Left ventricle myocardium inferior (tissue), 1 donor: ENCODE data around the gene SLC66A3. TPM values are rescaled to one million over a fixed set of nuclear protein-coding genes. Genes with fewer than 3 reads are reported as not detected.

Experiments
- DNase-seq: peaks from one replicate; pipeline ENCODE4 v3.0.0-alpha.2; 2020
- H3K27ac ChIP-seq: fragments of 200-600 bp; replicated peaks from 2 replicates; pipeline ENCODE4 v1.8.0; 2021
- H3K27me3 ChIP-seq: fragments of 200-600 bp; 2 replicates; pipeline ENCODE4 v1.8.0; 2021; ENCODE audit warnings: low read depth
- H3K36me3 ChIP-seq: fragments of 200-600 bp; 2 replicates; pipeline ENCODE4 v1.8.0; 2021
- H3K4me1 ChIP-seq: fragments of 200-600 bp; 2 replicates; pipeline ENCODE4 v1.8.0; 2021
- H3K4me3 ChIP-seq: fragments of 200-600 bp; 2 replicates; pipeline ENCODE4 v1.8.0; 2021; ENCODE audit warnings: mild to moderate bottlenecking, moderate library complexity
- H3K9me3 ChIP-seq: fragments of 200-600 bp; replicated peaks from 2 replicates; pipeline ENCODE4 v1.8.0; 2021
- CTCF ChIP-seq: fragments of 200-600 bp; IDR thresholded peaks from 2 replicates; pipeline ENCODE4 v1.8.0; 2021; ENCODE audit warnings: antibody characterized with exemption, mild to moderate bottlenecking, borderline replicate concordance
- intact Hi-C: fragments of 100-400 bp; cut with micrococcal nuclease; formaldehyde crosslinking; loops from one replicate; pipeline ENCODE4 v1.11.0; 2022
- long read RNA-seq: library from polyadenylated mRNA; unstranded; transcript quantifications from one replicate; pipeline ENCODE4 v2.0.0, GENCODE V29; 2021
- total RNA-seq: library from RNA; stranded (reverse); fragmentation: NEBNext Ultra II Directional; extraction: Animal tissue kit (Norgen Biotek cat#: 25700); gene quantifications from one replicate; pipeline ENCODE4 v1.2.1, GENCODE V29; 2021
- donor health status: DM: no; HTN: yes; CAD: no; lungs with severe emphysema.

The SLC66A3 gene
- 7.8 TPM for total RNA-seq
- long read RNA-seq, transcript PQLC3-201 (7 exons, 1,830 nt) = major isoform, 7 of 13 reads
- long read RNA-seq, partial matches to known transcripts = 1 of 13 reads
- long read RNA-seq, other reads (novel, unspliced or antisense) = 3 of 13 reads

- H3K36me3 ChIP-seq = no peaks in the 10 kb centered on the region
- intact Hi-C loops = no loop called here
- no peak for DNase-seq
- H3K27ac ChIP-seq = peak within 1 kb of the TSS; percentile 97
- H3K9me3 ChIP-seq = no peaks in the 10 kb centered on the region
- H3K27me3 ChIP-seq = no peaks in the 10 kb centered on the region
- peak within 1 kb of the TSS; percentile 88 for H3K4me3 ChIP-seq
- TF ChIP-seq CTCF = peak; percentile 15
- peaks cover 27% of the 10 kb centered on the region for H3K4me1 ChIP-seq
Measured at GRCh38 chr2:11155381-11156035, at the start of gene SLC66A3. TSS of gene SLC66A3 (plus strand) at chr2:11155467. CDS start at chr2:11155547, 80 bp downstream.

GRCh38 chr2:11109002-11109401 lies 46.3 kb upstream of the SLC66A3 start:
- Histone ChIP-seq H3K27me3 (peaks cover 27% of the 10 kb centered on the region), H3K4me3 (no peak overlapping the region), H3K36me3 (no peaks in the 10 kb centered on the region), H3K9me3 (no peaks in the 10 kb centered on the region), H3K4me1 (no peaks in the 10 kb centered on the region), H3K27ac (no peak overlapping the region)
- TF ChIP-seq CTCF = no peak
- intact Hi-C loops = no loop called here
- DNase-seq = no peak

GRCh38 chr2:11112870-11113428 lies 42.3 kb upstream of the SLC66A3 start:
- Histone ChIP-seq H3K27me3 (peaks cover 22% of the 10 kb centered on the region), H3K36me3 (no peaks in the 10 kb centered on the region), H3K4me3 (no peak overlapping the region), H3K27ac (no peak overlapping the region), H3K4me1 (no peaks in the 10 kb centered on the region), H3K9me3 (no peaks in the 10 kb centered on the region)
- DNase-seq = no peak
- intact Hi-C loops = no loop called here
- no peak for TF ChIP-seq CTCF

GRCh38 chr2:11117776-11118175 lies 37.5 kb upstream of the SLC66A3 start:
- no peak overlapping the region for H3K27ac ChIP-seq
- no peaks in the 10 kb centered on the region for H3K4me1 ChIP-seq
- no peak for TF ChIP-seq CTCF
- H3K9me3 ChIP-seq = no peaks in the 10 kb centered on the region
- H3K4me3 ChIP-seq = no peak overlapping the region
- H3K36me3 ChIP-seq = no peaks in the 10 kb centered on the region
- intact Hi-C loops = no loop called here
- peaks cover 13% of the 10 kb centered on the region for H3K27me3 ChIP-seq
- DNase-seq = no peak

- H3K4me1 ChIP-seq = no peaks in the 10 kb centered on the region
- no peak for TF ChIP-seq CTCF
Measured at GRCh38 chr2:11118761-11119160, 36.5 kb upstream of the SLC66A3 start.

More at GRCh38 chr2:11118761-11119160, 36.5 kb upstream of the SLC66A3 start:
- no peak overlapping the region for H3K27ac ChIP-seq
- intact Hi-C loops = no loop called here
- H3K4me3 ChIP-seq = no peak overlapping the region
- H3K9me3 ChIP-seq = no peaks in the 10 kb centered on the region
- no peaks in the 10 kb centered on the region for H3K36me3 ChIP-seq
- no peak for DNase-seq
- H3K27me3 ChIP-seq = peaks cover 23% of the 10 kb centered on the region
